Mesodermal cell (in vitro differentiated cells): ENCODE results near the gene RASAL2.

Experiments used
- H3K27ac ChIP-seq: 2 replicates; pipeline ENCODE4 v1.7.0; 2013; ENCODE audit warnings: mild to moderate bottlenecking, low read depth, low read length, moderate library complexity; ENCODE audit not compliant: severe bottlenecking
- H3K36me3 ChIP-seq: 2 replicates; pipeline ENCODE4 v1.7.1; 2013; ENCODE audit warnings: mild to moderate bottlenecking, low read length, moderate library complexity; ENCODE audit not compliant: control insufficient read depth, insufficient read depth
- H3K4me1 ChIP-seq: one replicate; pipeline ENCODE4 v1.7.1; 2013; ENCODE audit warnings: mild to moderate bottlenecking, low read length; ENCODE audit not compliant: insufficient read depth, control insufficient read depth, poor library complexity, severe bottlenecking
- H3K4me3 ChIP-seq: 2 replicates; pipeline ENCODE4 v1.7.0; 2013; ENCODE audit warnings: low read length, control low read depth, mild to moderate bottlenecking; ENCODE audit not compliant: insufficient read depth, poor library complexity, severe bottlenecking; ENCODE audit errors: extremely low read depth
- H3K9me3 ChIP-seq: 2 replicates; pipeline ENCODE4 v1.7.1; 2013; ENCODE audit warnings: mild to moderate bottlenecking, low read length, moderate library complexity; ENCODE audit not compliant: control insufficient read depth
- WGBS, 2 experiments: methylation state at CpG; one replicate each; pipeline ENCODE4 v1.1.5; 2013; ENCODE audit warnings: missing lambda C conversion rate in 2 of 2; ENCODE audit not compliant: insufficient coverage in 2 of 2; 5-methylcytosine and 5-hydroxymethylcytosine counted together

Gene RASAL2

GRCh38 chr1:178495741-178496409, 402.0 kb downstream of the RASAL2 start:
- no peaks in the 10 kb centered on the region for H3K9me3 ChIP-seq
- H3K27ac ChIP-seq: no peak overlapping the region
- H3K4me3 ChIP-seq: no peak overlapping the region
- H3K4me1 ChIP-seq: no peaks in the 10 kb centered on the region
- WGBS, 2 experiments: 85 to 90% methylated on average over 9 to 15 of the region's 16 CpGs
- no peaks in the 10 kb centered on the region for H3K36me3 ChIP-seq

- Histone ChIP-seq H3K36me3 (no peaks in the 10 kb centered on the region), H3K4me3 (no peak within 1 kb of the TSS), H3K9me3 (no peaks in the 10 kb centered on the region), H3K4me1 (no peaks in the 10 kb centered on the region), H3K27ac (no peak within 1 kb of the TSS)
- 96 to 98% methylated on average over 19 to 22 of the region's 26 CpGs for WGBS, 2 experiments
These were observed 402.7 kb downstream of the RASAL2 start, which contains the start of gene CLEC20A for GRCh38 chr1:178496410-178497135. CLEC20A (minus strand) TSS chr1:178496964; CDS start chr1:178496939, 25 bp downstream.

DNA sequence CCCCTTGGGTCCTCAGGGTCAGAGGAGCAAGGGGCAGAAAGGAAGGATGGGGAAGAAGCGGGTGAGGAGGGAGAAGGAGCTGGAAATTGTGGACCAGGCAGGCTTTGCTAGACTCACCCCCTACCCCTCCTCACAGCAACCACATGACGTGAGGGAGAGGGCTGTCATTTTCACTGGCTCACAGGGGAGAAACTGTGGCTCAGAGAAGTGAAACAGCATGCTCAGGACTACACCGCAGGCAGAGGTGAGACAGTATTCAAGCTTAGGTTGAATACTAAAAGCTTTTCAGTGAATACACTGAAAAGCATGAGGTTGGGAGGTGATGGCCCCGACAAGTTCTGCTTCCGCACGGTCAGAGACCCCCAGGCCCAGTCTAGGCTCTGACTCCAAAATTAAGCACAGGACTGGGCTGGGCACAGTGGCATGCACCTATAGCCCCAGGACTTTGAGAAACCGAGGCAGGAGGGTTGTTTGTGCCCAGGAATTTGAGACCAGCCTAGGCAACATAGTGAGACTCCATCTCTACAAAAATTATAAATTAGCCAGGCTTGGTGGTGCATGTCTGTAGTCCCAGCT, 404.1 kb downstream of the RASAL2 start:
- Histone ChIP-seq H3K4me3 (no peak overlapping the region), H3K36me3 (no peaks in the 10 kb centered on the region), H3K27ac (no peak overlapping the region), H3K4me1 (no peaks in the 10 kb centered on the region), H3K9me3 (no peaks in the 10 kb centered on the region)
- WGBS, 2 experiments: 85 to 86% methylated on average over 4 to 6 of the region's 7 CpGs

- Histone ChIP-seq H3K4me3 (no peak overlapping the region), H3K27ac (no peak overlapping the region), H3K4me1 (no peaks in the 10 kb centered on the region), H3K36me3 (no peaks in the 10 kb centered on the region), H3K9me3 (no peaks in the 10 kb centered on the region)
- 89% methylated on average over 13 to 14 of the region's 16 CpGs for WGBS, 2 experiments
These were observed 405.2 kb downstream of the RASAL2 start for GRCh38 chr1:178498896-178499675.

- Histone ChIP-seq H3K36me3 (no peaks in the 10 kb centered on the region), H3K27ac (no peak overlapping the region), H3K4me1 (no peaks in the 10 kb centered on the region), H3K4me3 (no peak overlapping the region), H3K9me3 (no peaks in the 10 kb centered on the region)
- 83 to 84% methylated on average over 10 to 11 of the region's 11 CpGs for WGBS, 2 experiments
These were observed 406.3 kb downstream of the RASAL2 start for GRCh38 chr1:178500091-178500770.

GRCh38 chr1:178500936-178501554, 407.1 kb downstream of the RASAL2 start:
- no peaks in the 10 kb centered on the region for H3K4me1 ChIP-seq
- H3K27ac ChIP-seq: no peak overlapping the region
- H3K36me3 ChIP-seq: no peaks in the 10 kb centered on the region
- no peaks in the 10 kb centered on the region for H3K9me3 ChIP-seq
- no peak overlapping the region for H3K4me3 ChIP-seq
- 91 to 94% methylated on average over 9 to 10 of the region's 10 CpGs for WGBS, 2 experiments

GRCh38 chr1:178501705-178502329, 407.9 kb downstream of the RASAL2 start:
- Histone ChIP-seq H3K27ac (no peak overlapping the region), H3K36me3 (no peaks in the 10 kb centered on the region), H3K4me1 (no peaks in the 10 kb centered on the region), H3K4me3 (no peak overlapping the region), H3K9me3 (no peaks in the 10 kb centered on the region)
- WGBS, 2 experiments: 40 to 53% methylated on average over 2 to 3 of the region's 5 CpGs

DNA sequence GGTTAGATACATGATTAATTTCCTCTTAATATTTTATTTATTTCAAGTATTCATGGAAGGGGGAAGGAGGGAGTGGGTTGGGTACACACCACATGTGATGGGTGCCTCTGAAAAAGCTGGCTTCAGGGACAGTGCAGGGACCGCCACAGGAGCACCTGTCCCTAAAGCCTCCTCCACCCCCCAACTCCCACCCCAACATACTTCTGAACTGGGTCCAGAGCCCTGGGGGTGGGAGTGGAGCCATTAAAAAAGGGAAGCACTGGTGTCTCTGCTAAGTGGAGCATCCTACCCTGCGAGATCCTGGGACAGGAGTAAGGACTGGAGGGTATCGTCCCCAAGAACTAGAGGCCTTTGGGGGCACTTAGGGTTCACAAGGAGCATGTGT, 408.4 kb downstream of the RASAL2 start:
- WGBS, 2 experiments: 88 to 100% methylated on average over 2 of the region's 3 CpGs
- Histone ChIP-seq H3K9me3 (no peaks in the 10 kb centered on the region), H3K27ac (no peak overlapping the region), H3K4me1 (no peaks in the 10 kb centered on the region), H3K36me3 (no peaks in the 10 kb centered on the region), H3K4me3 (no peak overlapping the region)

GRCh38 chr1:178502856-178503255, 409.0 kb downstream of the RASAL2 start:
- H3K36me3 ChIP-seq: no peaks in the 10 kb centered on the region
- H3K4me3 ChIP-seq: no peak overlapping the region
- H3K27ac ChIP-seq: no peak overlapping the region
- no peaks in the 10 kb centered on the region for H3K4me1 ChIP-seq
- no peaks in the 10 kb centered on the region for H3K9me3 ChIP-seq
- WGBS, 2 experiments: 82 to 89% methylated on average over 3 of the region's 5 CpGs
